SK-N-SH treated with all-trans-retinoic acid at 6 μM for 48 hours (cell line): ENCODE data around the gene LAD1.

ENCODE experiments used
- ATAC-seq: fragments of 200-7000 bp; cut with Tn5 transposase; 3 replicates; pipeline ENCODE4 v1.9.1; 2020; ENCODE audit warnings: mild to moderate bottlenecking, moderate library complexity
- CSDC2 ChIP-seq: fragments of 250-450 bp; sonication (Bioruptor Pico); IDR thresholded peaks from 2 replicates; pipeline ENCODE4 v1.5.0; 2020; ENCODE audit warnings: mild to moderate bottlenecking, moderate library complexity
- ESRRG ChIP-seq: fragments of 250-450 bp; sonication (Bioruptor Pico); IDR thresholded peaks from 2 replicates; pipeline ENCODE4 v1.6.1; 2021; ENCODE audit warnings: mild to moderate bottlenecking
- GLIS3 ChIP-seq: fragments of 250-450 bp; sonication (Bioruptor Pico); IDR thresholded peaks from 2 replicates; pipeline ENCODE4 v1.5.0; 2020; ENCODE audit warnings: mild to moderate bottlenecking, moderate library complexity
- ISL1 ChIP-seq: fragments of 250-450 bp; sonication (Bioruptor Pico); IDR thresholded peaks from 2 replicates; pipeline ENCODE4 v2.1.2; 2022; ENCODE audit warnings: mild to moderate bottlenecking, moderate library complexity
- OSR1 ChIP-seq: fragments of 250-450 bp; sonication (Bioruptor Pico); IDR thresholded peaks from 2 replicates; pipeline ENCODE4 v1.8.0; 2022; ENCODE audit warnings: moderate library complexity, mild to moderate bottlenecking, inconsistent platforms
- PPARA ChIP-seq: fragments of 250-450 bp; sonication (Bioruptor Pico); IDR thresholded peaks from 2 replicates; pipeline ENCODE4 v1.5.0; 2020; ENCODE audit warnings: mild to moderate bottlenecking, borderline replicate concordance
- RARB ChIP-seq: fragments of 250-450 bp; sonication (Bioruptor Pico); IDR thresholded peaks from 2 replicates; pipeline ENCODE4 v1.8.0; 2021; ENCODE audit warnings: mild to moderate bottlenecking, moderate library complexity
- SNAI2 ChIP-seq: fragments of 250-450 bp; sonication (Bioruptor Pico); IDR thresholded peaks from 2 replicates; pipeline ENCODE4 v1.5.0; 2020; ENCODE audit warnings: mild to moderate bottlenecking, moderate library complexity
- TCF4 ChIP-seq: fragments of 250-450 bp; sonication (Bioruptor Pico); IDR thresholded peaks from 2 replicates; pipeline ENCODE4 v1.8.0; 2021; ENCODE audit warnings: mild to moderate bottlenecking, moderate library complexity, borderline replicate concordance
- TOX ChIP-seq: fragments of 250-450 bp; sonication (Bioruptor Pico); IDR thresholded peaks from 2 replicates; pipeline ENCODE4 v1.8.0; 2021; ENCODE audit warnings: mild to moderate bottlenecking, moderate library complexity, borderline replicate concordance
- ZC3H10 ChIP-seq: fragments of 250-450 bp; sonication (Bioruptor Pico); IDR thresholded peaks from 2 replicates; pipeline ENCODE4 v1.5.1; 2021; ENCODE audit warnings: mild to moderate bottlenecking, moderate library complexity
- ZFP3 ChIP-seq: fragments of 250-450 bp; sonication (Bioruptor Pico); IDR thresholded peaks from 2 replicates; pipeline ENCODE4 v1.5.0; 2020; ENCODE audit warnings: mild to moderate bottlenecking, moderate library complexity
- ZNF565 ChIP-seq: fragments of 450-650 bp; formaldehyde crosslinking; conservative IDR thresholded peaks from 2 replicates; pipeline ENCODE4 v1.5.0; 2020; ENCODE audit warnings: low read depth, mild to moderate bottlenecking, moderate library complexity
- ZNF70 ChIP-seq: fragments of 450-650 bp; formaldehyde crosslinking; IDR thresholded peaks from 2 replicates; pipeline ENCODE4 v1.5.0; 2020; ENCODE audit warnings: mild to moderate bottlenecking, moderate library complexity
- ZNF8 ChIP-seq: fragments of 450-650 bp; formaldehyde crosslinking; IDR thresholded peaks from 2 replicates; pipeline ENCODE4 v1.5.0; 2020; ENCODE audit warnings: mild to moderate bottlenecking, moderate library complexity
- TF ChIP-seq, protein P1 (sequence below): fragments of 250-450 bp; sonication (Bioruptor Pico); IDR thresholded peaks from 2 replicates; pipeline ENCODE4 v1.5.0; 2020; ENCODE audit warnings: mild to moderate bottlenecking, moderate library complexity
- TF ChIP-seq, protein P2 (sequence below): fragments of 250-450 bp; sonication (Bioruptor Pico); IDR thresholded peaks from 2 replicates; pipeline ENCODE4 v1.5.1; 2020; ENCODE audit warnings: low read depth, mild to moderate bottlenecking, moderate library complexity
- TF ChIP-seq, protein P3 (sequence below): fragments of 250-450 bp; sonication (Bioruptor Pico); IDR thresholded peaks from 2 replicates; pipeline ENCODE4 v1.8.0; 2020; ENCODE audit warnings: mild to moderate bottlenecking, moderate library complexity, borderline replicate concordance
- TF ChIP-seq, protein P4 (sequence below): fragments of 250-450 bp; sonication (Bioruptor Pico); IDR thresholded peaks from 2 replicates; pipeline ENCODE4 v1.8.0; 2021; ENCODE audit warnings: low read depth, mild to moderate bottlenecking, moderate library complexity, borderline replicate concordance
- TF ChIP-seq, protein P5 (sequence below): fragments of 250-450 bp; sonication (Bioruptor Pico); IDR thresholded peaks from 2 replicates; pipeline ENCODE4 v1.5.1; 2021; ENCODE audit warnings: mild to moderate bottlenecking, moderate library complexity

The LAD1 gene

DNA sequence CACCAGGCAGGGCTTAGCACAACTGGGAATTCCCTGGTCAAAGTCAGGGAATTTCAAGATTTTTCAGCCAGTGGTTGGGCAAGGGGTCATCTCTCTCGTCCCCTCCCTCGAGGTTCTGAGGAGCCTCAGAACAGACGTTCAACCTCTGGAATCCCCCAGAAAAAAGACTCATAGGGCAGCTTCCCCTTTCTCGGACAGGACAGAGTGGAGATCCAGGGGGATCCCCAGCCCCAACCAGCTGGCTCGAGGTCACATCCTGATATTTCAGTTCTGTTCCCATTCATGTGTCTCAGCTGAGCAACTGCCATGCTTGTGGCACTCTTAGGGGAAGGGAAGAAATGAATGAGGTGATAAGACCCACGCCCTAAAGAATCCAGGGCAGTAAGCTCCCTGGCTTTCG is 4.9 kb upstream of the LAD1 start (continued):
- TF ChIP-seq PPARA (no peak), ZNF70 (no peak), GLIS3 (CRISPR knock-in tag) (no peak), TCF4 (CRISPR knock-in tag) (no peak), ZFP3 (CRISPR knock-in tag) (no peak), SNAI2 (CRISPR knock-in tag) (no peak), OSR1 (CRISPR knock-in tag) (no peak)

DNA sequence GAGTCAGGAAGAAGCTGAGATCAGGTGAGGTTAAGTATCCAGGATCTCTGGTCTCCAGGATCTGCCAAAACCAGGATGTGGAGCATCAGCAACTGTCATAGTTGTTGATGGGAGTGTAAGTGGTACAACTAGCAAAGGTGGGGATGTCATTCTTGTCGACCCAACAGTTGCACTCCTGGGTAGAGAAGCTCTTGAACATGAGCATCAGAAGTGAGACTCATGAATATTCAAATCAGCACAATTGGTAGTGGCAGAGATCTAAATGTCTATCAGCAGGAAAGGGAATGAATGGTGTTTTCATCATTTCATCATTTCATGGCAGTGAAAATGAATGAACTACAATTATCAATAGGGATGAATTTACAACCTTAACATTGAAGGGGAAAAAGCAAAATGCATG is 4.2 kb upstream of the LAD1 start:
- ATAC-seq, result no peak
- TF ChIP-seq OSR1 (CRISPR knock-in tag) (no peak), CSDC2 (no peak), ZNF8 (CRISPR knock-in tag) (no peak), TOX (CRISPR knock-in tag) (no peak), ZC3H10 (CRISPR knock-in tag) (no peak), RARB (CRISPR knock-in tag) (no peak), ESRRG (no peak), ZFP3 (CRISPR knock-in tag) (no peak), SNAI2 (CRISPR knock-in tag) (no peak)
- TF ChIP-seq, protein P1, sequence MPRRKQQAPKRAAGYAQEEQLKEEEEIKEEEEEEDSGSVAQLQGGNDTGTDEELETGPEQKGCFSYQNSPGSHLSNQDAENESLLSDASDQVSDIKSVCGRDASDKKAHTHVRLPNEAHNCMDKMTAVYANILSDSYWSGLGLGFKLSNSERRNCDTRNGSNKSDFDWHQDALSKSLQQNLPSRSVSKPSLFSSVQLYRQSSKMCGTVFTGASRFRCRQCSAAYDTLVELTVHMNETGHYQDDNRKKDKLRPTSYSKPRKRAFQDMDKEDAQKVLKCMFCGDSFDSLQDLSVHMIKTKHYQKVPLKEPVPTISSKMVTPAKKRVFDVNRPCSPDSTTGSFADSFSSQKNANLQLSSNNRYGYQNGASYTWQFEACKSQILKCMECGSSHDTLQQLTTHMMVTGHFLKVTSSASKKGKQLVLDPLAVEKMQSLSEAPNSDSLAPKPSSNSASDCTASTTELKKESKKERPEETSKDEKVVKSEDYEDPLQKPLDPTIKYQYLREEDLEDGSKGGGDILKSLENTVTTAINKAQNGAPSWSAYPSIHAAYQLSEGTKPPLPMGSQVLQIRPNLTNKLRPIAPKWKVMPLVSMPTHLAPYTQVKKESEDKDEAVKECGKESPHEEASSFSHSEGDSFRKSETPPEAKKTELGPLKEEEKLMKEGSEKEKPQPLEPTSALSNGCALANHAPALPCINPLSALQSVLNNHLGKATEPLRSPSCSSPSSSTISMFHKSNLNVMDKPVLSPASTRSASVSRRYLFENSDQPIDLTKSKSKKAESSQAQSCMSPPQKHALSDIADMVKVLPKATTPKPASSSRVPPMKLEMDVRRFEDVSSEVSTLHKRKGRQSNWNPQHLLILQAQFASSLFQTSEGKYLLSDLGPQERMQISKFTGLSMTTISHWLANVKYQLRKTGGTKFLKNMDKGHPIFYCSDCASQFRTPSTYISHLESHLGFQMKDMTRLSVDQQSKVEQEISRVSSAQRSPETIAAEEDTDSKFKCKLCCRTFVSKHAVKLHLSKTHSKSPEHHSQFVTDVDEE, result no peak
- TF ChIP-seq, protein P2, sequence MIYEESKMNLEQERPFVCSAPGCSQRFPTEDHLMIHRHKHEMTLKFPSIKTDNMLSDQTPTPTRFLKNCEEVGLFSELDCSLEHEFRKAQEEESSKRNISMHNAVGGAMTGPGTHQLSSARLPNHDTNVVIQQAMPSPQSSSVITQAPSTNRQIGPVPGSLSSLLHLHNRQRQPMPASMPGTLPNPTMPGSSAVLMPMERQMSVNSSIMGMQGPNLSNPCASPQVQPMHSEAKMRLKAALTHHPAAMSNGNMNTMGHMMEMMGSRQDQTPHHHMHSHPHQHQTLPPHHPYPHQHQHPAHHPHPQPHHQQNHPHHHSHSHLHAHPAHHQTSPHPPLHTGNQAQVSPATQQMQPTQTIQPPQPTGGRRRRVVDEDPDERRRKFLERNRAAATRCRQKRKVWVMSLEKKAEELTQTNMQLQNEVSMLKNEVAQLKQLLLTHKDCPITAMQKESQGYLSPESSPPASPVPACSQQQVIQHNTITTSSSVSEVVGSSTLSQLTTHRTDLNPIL (CRISPR knock-in tag), result no peak
- TF ChIP-seq, protein P3, sequence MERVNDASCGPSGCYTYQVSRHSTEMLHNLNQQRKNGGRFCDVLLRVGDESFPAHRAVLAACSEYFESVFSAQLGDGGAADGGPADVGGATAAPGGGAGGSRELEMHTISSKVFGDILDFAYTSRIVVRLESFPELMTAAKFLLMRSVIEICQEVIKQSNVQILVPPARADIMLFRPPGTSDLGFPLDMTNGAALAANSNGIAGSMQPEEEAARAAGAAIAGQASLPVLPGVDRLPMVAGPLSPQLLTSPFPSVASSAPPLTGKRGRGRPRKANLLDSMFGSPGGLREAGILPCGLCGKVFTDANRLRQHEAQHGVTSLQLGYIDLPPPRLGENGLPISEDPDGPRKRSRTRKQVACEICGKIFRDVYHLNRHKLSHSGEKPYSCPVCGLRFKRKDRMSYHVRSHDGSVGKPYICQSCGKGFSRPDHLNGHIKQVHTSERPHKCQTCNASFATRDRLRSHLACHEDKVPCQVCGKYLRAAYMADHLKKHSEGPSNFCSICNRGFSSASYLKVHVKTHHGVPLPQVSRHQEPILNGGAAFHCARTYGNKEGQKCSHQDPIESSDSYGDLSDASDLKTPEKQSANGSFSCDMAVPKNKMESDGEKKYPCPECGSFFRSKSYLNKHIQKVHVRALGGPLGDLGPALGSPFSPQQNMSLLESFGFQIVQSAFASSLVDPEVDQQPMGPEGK (CRISPR knock-in tag), result no peak
- TF ChIP-seq, protein P4, sequence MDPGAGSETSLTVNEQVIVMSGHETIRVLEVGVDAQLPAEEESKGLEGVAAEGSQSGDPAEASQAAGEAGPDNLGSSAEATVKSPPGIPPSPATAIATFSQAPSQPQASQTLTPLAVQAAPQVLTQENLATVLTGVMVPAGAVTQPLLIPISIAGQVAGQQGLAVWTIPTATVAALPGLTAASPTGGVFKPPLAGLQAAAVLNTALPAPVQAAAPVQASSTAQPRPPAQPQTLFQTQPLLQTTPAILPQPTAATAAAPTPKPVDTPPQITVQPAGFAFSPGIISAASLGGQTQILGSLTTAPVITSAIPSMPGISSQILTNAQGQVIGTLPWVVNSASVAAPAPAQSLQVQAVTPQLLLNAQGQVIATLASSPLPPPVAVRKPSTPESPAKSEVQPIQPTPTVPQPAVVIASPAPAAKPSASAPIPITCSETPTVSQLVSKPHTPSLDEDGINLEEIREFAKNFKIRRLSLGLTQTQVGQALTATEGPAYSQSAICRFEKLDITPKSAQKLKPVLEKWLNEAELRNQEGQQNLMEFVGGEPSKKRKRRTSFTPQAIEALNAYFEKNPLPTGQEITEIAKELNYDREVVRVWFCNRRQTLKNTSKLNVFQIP (CRISPR knock-in tag), result no peak

DNA sequence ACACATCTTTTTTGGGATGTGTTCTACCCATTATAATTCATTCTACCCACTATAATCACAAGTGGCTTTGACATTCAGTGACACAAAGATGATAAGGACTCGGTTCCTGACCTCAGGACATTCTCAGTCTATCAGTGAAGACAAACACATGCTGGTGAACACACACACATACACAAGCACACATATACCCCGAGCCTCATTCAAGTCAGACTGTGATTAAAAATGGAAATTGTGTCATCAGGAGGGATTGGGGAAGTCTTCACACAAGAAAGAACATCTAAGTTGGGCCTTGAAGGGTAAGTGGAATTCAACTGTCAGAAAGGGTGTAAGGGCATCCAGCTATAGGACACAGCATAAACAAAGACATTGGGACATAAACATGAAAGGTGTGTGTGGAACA is 2.6 kb upstream of the LAD1 start:
- TF ChIP-seq, protein P3 (CRISPR knock-in tag), result no peak
- TF ChIP-seq, protein P5, sequence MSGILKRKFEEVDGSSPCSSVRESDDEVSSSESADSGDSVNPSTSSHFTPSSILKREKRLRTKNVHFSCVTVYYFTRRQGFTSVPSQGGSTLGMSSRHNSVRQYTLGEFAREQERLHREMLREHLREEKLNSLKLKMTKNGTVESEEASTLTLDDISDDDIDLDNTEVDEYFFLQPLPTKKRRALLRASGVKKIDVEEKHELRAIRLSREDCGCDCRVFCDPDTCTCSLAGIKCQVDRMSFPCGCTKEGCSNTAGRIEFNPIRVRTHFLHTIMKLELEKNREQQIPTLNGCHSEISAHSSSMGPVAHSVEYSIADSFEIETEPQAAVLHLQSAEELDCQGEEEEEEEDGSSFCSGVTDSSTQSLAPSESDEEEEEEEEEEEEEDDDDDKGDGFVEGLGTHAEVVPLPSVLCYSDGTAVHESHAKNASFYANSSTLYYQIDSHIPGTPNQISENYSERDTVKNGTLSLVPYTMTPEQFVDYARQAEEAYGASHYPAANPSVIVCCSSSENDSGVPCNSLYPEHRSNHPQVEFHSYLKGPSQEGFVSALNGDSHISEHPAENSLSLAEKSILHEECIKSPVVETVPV (CRISPR knock-in tag), result no peak
- no peak for TF ChIP-seq OSR1 (CRISPR knock-in tag)
- TF ChIP-seq ISL1 (CRISPR knock-in tag), result no peak
- TF ChIP-seq TOX (CRISPR knock-in tag), result no peak
- TF ChIP-seq ZNF8 (CRISPR knock-in tag), result no peak
- TF ChIP-seq PPARA, result no peak
- TF ChIP-seq, protein P2 (CRISPR knock-in tag), result no peak
- TF ChIP-seq ZNF565 (CRISPR knock-in tag), result no peak
- no peak for TF ChIP-seq TCF4 (CRISPR knock-in tag)
- no peak for TF ChIP-seq SNAI2 (CRISPR knock-in tag)
- no peak for TF ChIP-seq ESRRG
- no peak for TF ChIP-seq ZFP3 (CRISPR knock-in tag)
- TF ChIP-seq, protein P4 (CRISPR knock-in tag), result no peak
- no peak for ATAC-seq
